H9 (cell line): ENCODE measurements around the gene FCN2. TPM values are rescaled to one million over a fixed set of nuclear protein-coding genes. Genes with fewer than 3 reads are reported as not detected.

Experiments used
- DNase-seq: peaks from one replicate; pipeline ENCODE4 v3.0.0-alpha.2; 2017
- H2AFZ ChIP-seq: one replicate; pipeline ENCODE4 v1.6.1; 2013; ENCODE audit warnings: mild to moderate bottlenecking, low read length, control low read depth, moderate library complexity
- H2AK5ac ChIP-seq: 2 replicates; pipeline ENCODE4 v1.6.1; 2013; ENCODE audit warnings: low read length, control low read depth, mixed read lengths; ENCODE audit not compliant: insufficient read length
- H2BK120ac ChIP-seq: one replicate; pipeline ENCODE4 v1.6.1; 2013; ENCODE audit warnings: low read depth, mild to moderate bottlenecking, low read length, control low read depth, inconsistent platforms; ENCODE audit not compliant: poor library complexity, severe bottlenecking
- H2BK12ac ChIP-seq: 2 replicates; pipeline ENCODE4 v1.6.1; 2013; ENCODE audit warnings: low read length, control low read depth, mixed read lengths, low read depth; ENCODE audit not compliant: insufficient read length
- H2BK15ac ChIP-seq: 2 replicates; pipeline ENCODE4 v1.6.1; 2013; ENCODE audit warnings: low read depth, low read length, control low read depth
- H2BK20ac ChIP-seq: one replicate; pipeline ENCODE4 v1.6.1; 2013; ENCODE audit warnings: low read depth, mild to moderate bottlenecking, low read length, control low read depth, inconsistent platforms; ENCODE audit not compliant: poor library complexity, severe bottlenecking
- H2BK5ac ChIP-seq: 2 replicates; pipeline ENCODE4 v1.6.1; 2013; ENCODE audit warnings: low read length, control low read depth, mixed read lengths; ENCODE audit not compliant: insufficient read length
- H3K14ac ChIP-seq: 2 replicates; pipeline ENCODE4 v1.6.1; 2013; ENCODE audit warnings: low read length, control low read depth; ENCODE audit not compliant: insufficient read depth
- H3K18ac ChIP-seq: 2 replicates; pipeline ENCODE4 v1.6.1; 2013; ENCODE audit warnings: low read depth, mild to moderate bottlenecking, mixed read lengths, low read length, control low read depth; ENCODE audit not compliant: insufficient read length
- H3K23ac ChIP-seq: 2 replicates; pipeline ENCODE4 v1.6.1; 2013; ENCODE audit warnings: low read length, control low read depth, mixed read lengths, low read depth; ENCODE audit not compliant: insufficient read length
- H3K23me2 ChIP-seq: 2 replicates; pipeline ENCODE4 v1.6.1; 2013; ENCODE audit warnings: low read depth, mild to moderate bottlenecking, mixed read lengths, low read length, control low read depth; ENCODE audit not compliant: insufficient read length, poor library complexity, severe bottlenecking
- H3K27ac ChIP-seq: 2 replicates; pipeline ENCODE4 v1.5.1; 2013; ENCODE audit warnings: low read length, control low read depth, mixed read lengths, low read depth; ENCODE audit not compliant: insufficient read length
- H3K27me3 ChIP-seq: 2 replicates; pipeline ENCODE4 v1.6.1; 2013; ENCODE audit warnings: low read length, control low read depth, inconsistent platforms; ENCODE audit not compliant: insufficient read depth
- H3K4ac ChIP-seq: 2 replicates; pipeline ENCODE4 v1.6.1; 2013; ENCODE audit warnings: low read depth, mild to moderate bottlenecking, control low read depth, inconsistent platforms, low read length, moderate library complexity
- H3K4me1 ChIP-seq: 2 replicates; pipeline ENCODE4 v1.6.1; 2013; ENCODE audit warnings: low read length, control low read depth, inconsistent platforms; ENCODE audit not compliant: insufficient read depth
- H3K4me2 ChIP-seq: 2 replicates; pipeline ENCODE4 v1.6.1; 2013; ENCODE audit warnings: low read length, control low read depth, mixed read lengths; ENCODE audit not compliant: insufficient read length, insufficient read depth
- H3K56ac ChIP-seq: 2 replicates; pipeline ENCODE4 v1.6.1; 2013; ENCODE audit warnings: low read depth, mild to moderate bottlenecking, mixed read lengths, low read length, control low read depth; ENCODE audit not compliant: insufficient read length
- H3K79me1 ChIP-seq: 2 replicates; pipeline ENCODE4 v1.6.1; 2013; ENCODE audit warnings: low read depth, mild to moderate bottlenecking, moderate library complexity, low read length, control low read depth, inconsistent platforms; ENCODE audit not compliant: insufficient read depth, poor library complexity, severe bottlenecking
- H3K79me2 ChIP-seq: 2 replicates; pipeline ENCODE4 v1.6.1; 2013; ENCODE audit warnings: low read length, control low read depth, inconsistent platforms; ENCODE audit not compliant: insufficient read depth
- H3K9ac ChIP-seq: 2 replicates; pipeline ENCODE4 v1.6.1; 2013; ENCODE audit warnings: low read length, control low read depth, mixed read lengths; ENCODE audit not compliant: insufficient read length; ENCODE audit errors: extremely low read depth
- H3K9me3 ChIP-seq: one replicate; pipeline ENCODE4 v1.6.1; 2013; ENCODE audit warnings: low read depth, low read length, inconsistent platforms; ENCODE audit not compliant: control insufficient read depth
- H3T11ph ChIP-seq: one replicate; pipeline ENCODE4 v1.6.1; 2013; ENCODE audit warnings: mild to moderate bottlenecking, low read length, control low read depth, inconsistent platforms
- H4K20me1 ChIP-seq: one replicate; pipeline ENCODE4 v1.6.1; 2013; ENCODE audit not compliant: control insufficient read depth, insufficient read length, insufficient read depth
- H4K5ac ChIP-seq: 2 replicates; pipeline ENCODE4 v1.6.1; 2013; ENCODE audit warnings: low read depth, mild to moderate bottlenecking, mixed read lengths, low read length, control low read depth; ENCODE audit not compliant: insufficient read length
- H4K8ac ChIP-seq: replicated peaks from 2 replicates; pipeline ENCODE4 v1.6.1; 2013; ENCODE audit warnings: low read length, control low read depth, mixed read lengths, low read depth; ENCODE audit not compliant: insufficient read length
- H4K91ac ChIP-seq: 2 replicates; pipeline ENCODE4 v1.6.1; 2013; ENCODE audit warnings: low read depth, mild to moderate bottlenecking, moderate library complexity, mixed read lengths, low read length, control low read depth; ENCODE audit not compliant: insufficient read length
- H3K27ac Mint-ChIP-seq, 3 experiments: 2 replicates in 2 of 3; 3 replicates in 1 of 3; pipeline ENCODE4 v1.8.0; 2020 to 2021; ENCODE audit warnings: mixed read lengths in 3 of 3, mild to moderate bottlenecking in 1 of 3, moderate library complexity in 1 of 3
- H3K27me3 Mint-ChIP-seq: 2 replicates; pipeline ENCODE4 v1.8.0; 2021; ENCODE audit warnings: low read depth, mild to moderate bottlenecking, moderate library complexity, mixed read lengths
- H3K36me3 Mint-ChIP-seq, 3 experiments: 2 replicates in 2 of 3; 3 replicates in 1 of 3; pipeline ENCODE4 v1.8.0; 2020 to 2021; ENCODE audit warnings: low read depth in 3 of 3, mixed read lengths in 3 of 3; ENCODE audit not compliant: insufficient read depth in 1 of 3
- H3K4me1 Mint-ChIP-seq, 2 experiments: 2 replicates each; pipeline ENCODE4 v1.8.0; 2020; ENCODE audit warnings: mixed read lengths in 2 of 2
- H3K4me3 Mint-ChIP-seq, 2 experiments: 2 replicates in 1 of 2; 3 replicates in 1 of 2; pipeline ENCODE4 v1.8.0; 2020 to 2021; ENCODE audit warnings: mild to moderate bottlenecking in 2 of 2, mixed read lengths in 2 of 2, moderate library complexity in 1 of 2
- H3K9me3 Mint-ChIP-seq, 2 experiments: 2 replicates in 1 of 2; 3 replicates in 1 of 2; pipeline ENCODE4 v1.8.0; 2020; ENCODE audit warnings: mild to moderate bottlenecking in 2 of 2, mixed read lengths in 2 of 2, moderate library complexity in 1 of 2
- WGBS: extraction: QIAGEN DNeasy Blood & Tissue Kit; methylation state at CpG from one replicate; pipeline ENCODE4 v1.1.7; 2013; ENCODE audit warnings: missing lambda C conversion rate, low lambda C conversion rate, mixed read lengths; ENCODE audit not compliant: insufficient read length; ENCODE audit errors: extremely low coverage; 5-methylcytosine and 5-hydroxymethylcytosine counted together
- total RNA-seq: library from RNA; stranded (reverse); gene quantifications from 2 replicates; pipeline ENCODE4 v1.2.1, GENCODE V29; 2021
- TF ChIP-seq, protein P1 (sequence below): fragments of 200-600 bp; sonication (generic); conservative IDR thresholded peaks from 3 replicates; pipeline ENCODE4 v1.8.0; 2021; ENCODE audit warnings: antibody characterized with exemption, mild to moderate bottlenecking

Gene FCN2
- total RNA-seq, 1 experiment from 2014 or later: not detected

DNA sequence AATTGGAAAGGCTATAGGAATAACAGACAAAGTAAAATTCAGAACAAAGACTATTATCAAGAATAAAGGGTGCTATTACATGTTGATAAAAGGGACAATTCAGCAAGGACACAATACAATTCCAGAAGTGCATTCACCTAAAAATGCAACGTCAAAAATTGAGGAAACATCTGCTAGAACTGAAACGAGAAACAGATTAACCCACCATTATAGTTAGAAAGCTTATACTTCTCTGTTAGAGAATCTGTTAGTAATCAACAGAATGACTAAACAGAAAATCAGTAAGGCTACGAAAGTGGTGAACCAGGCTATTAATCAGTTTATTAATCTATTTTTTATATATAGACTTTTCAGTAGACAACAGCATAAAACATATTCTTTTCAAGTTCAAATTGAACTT is 22.3 kb downstream of the FCN2 start:
- no peak overlapping the region for H2BK15ac ChIP-seq
- no peak overlapping the region for H4K8ac ChIP-seq
- H3T11ph ChIP-seq: no peak overlapping the region
- no CpG with 5 or more reads among the region's 3 CpGs for WGBS
- H3K4me1 Mint-ChIP-seq: no peaks in the 10 kb centered on the region
- no peak overlapping the region for H4K91ac ChIP-seq
- H3K9me3 Mint-ChIP-seq: peaks cover 8 to 12% of the 10 kb centered on the region in 2 experiments
- no peak overlapping the region for H2AFZ ChIP-seq
- H3K18ac ChIP-seq: no peak overlapping the region
- no peaks in the 10 kb centered on the region for H3K27me3 ChIP-seq
- H3K27ac Mint-ChIP-seq: no peak overlapping the region
- H3K79me1 ChIP-seq: no peaks in the 10 kb centered on the region
- H3K9ac ChIP-seq: no peak overlapping the region
- H3K56ac ChIP-seq: no peak overlapping the region
- no peaks in the 10 kb centered on the region; the same call in 1 of the 2 replicates for H3K27me3 Mint-ChIP-seq
- no peak overlapping the region for H2AK5ac ChIP-seq
- TF ChIP-seq, protein P1, sequence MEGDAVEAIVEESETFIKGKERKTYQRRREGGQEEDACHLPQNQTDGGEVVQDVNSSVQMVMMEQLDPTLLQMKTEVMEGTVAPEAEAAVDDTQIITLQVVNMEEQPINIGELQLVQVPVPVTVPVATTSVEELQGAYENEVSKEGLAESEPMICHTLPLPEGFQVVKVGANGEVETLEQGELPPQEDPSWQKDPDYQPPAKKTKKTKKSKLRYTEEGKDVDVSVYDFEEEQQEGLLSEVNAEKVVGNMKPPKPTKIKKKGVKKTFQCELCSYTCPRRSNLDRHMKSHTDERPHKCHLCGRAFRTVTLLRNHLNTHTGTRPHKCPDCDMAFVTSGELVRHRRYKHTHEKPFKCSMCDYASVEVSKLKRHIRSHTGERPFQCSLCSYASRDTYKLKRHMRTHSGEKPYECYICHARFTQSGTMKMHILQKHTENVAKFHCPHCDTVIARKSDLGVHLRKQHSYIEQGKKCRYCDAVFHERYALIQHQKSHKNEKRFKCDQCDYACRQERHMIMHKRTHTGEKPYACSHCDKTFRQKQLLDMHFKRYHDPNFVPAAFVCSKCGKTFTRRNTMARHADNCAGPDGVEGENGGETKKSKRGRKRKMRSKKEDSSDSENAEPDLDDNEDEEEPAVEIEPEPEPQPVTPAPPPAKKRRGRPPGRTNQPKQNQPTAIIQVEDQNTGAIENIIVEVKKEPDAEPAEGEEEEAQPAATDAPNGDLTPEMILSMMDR: no peak
- H2BK5ac ChIP-seq: no peak overlapping the region
- H3K4ac ChIP-seq: no peak overlapping the region
- H3K36me3 Mint-ChIP-seq: no peaks in the 10 kb centered on the region; a peak in 2 of 7 replicates
- H2BK120ac ChIP-seq: no peak overlapping the region
- H3K4me1 ChIP-seq: no peaks in the 10 kb centered on the region
- no peak overlapping the region for H2BK20ac ChIP-seq
- no peak for DNase-seq
- no peak overlapping the region for H2BK12ac ChIP-seq
- no peaks in the 10 kb centered on the region for H4K20me1 ChIP-seq
- H3K14ac ChIP-seq: no peak overlapping the region
- H3K9me3 ChIP-seq: no peaks in the 10 kb centered on the region
- no peak overlapping the region for H3K27ac ChIP-seq
- H3K4me2 ChIP-seq: no peak overlapping the region
- no peak overlapping the region for H3K23ac ChIP-seq
- no peaks in the 10 kb centered on the region for H3K23me2 ChIP-seq
- H3K79me2 ChIP-seq: no peaks in the 10 kb centered on the region
- no peak overlapping the region for H3K4me3 Mint-ChIP-seq
- no peak overlapping the region for H4K5ac ChIP-seq
